SKM-1 treated with dmso at 0.1 percent for 144 hours (cell line): ENCODE results near the gene MORN5.
"Not testable (repeated sequence)": the region's sequence is repeated elsewhere in the genome, so short reads cannot be mapped to it uniquely, and the experiment has no call there.

Experiments
- DNase-seq: peaks from one replicate; lab custom pipeline; 2025; ENCODE audit not compliant: unreplicated experiment; lab: John Stamatoyannopoulos, UW

MORN5 gene

DNA sequence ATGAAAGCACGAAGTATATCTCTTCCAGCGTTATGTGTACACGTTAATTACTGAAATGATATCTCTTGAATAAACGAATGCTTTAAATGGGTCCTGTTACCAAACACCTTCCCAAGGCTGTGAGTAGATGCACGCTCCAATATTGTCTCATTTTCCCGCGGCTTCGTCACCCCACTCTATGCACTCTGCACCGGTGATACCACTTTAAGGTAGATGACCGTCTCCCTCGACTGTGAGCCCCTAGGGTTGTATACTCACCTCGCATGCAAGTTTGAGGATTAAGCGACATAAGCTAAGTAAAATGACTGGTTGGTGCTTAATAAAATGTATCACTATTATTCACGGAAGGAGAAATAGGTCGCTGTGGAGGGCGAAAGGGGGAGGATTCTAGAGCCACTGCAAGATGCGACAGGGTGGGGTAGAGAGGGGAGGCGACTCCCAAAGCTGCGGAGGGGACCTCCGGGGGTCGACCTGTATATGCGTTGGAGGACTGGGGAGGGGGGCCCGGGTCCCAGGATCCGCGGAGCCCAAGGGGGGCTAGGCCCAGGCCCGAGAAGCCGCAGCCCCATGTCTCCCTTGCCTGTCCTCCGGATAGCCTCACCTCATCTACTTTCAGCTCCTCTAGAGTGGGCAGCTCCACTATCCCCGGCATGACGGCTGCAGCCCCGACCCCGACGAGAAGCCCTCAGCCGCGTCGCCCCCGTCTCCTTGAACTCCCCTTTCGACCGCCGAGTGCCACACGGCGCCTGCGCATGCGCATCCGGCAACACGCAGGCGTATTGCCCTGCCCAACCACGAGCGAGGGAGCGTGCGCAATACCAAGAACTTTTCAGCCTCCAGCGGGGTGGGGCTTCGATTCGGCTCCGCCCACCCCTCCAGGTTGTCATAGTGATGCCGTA lies at the start of gene MORN5, which contains the start of gene NDUFA8:
Gene MORN5 (plus strand): TSS at position 883 of the 899 bp plus-strand sequence. CDS start 65 bp downstream, outside the sequence.
Gene NDUFA8 (minus strand): TSS at position 754 of the 899 bp plus-strand sequence. CDS start 102 bp downstream, at position 652.
- DNase-seq: peak; percentile 95

DNA sequence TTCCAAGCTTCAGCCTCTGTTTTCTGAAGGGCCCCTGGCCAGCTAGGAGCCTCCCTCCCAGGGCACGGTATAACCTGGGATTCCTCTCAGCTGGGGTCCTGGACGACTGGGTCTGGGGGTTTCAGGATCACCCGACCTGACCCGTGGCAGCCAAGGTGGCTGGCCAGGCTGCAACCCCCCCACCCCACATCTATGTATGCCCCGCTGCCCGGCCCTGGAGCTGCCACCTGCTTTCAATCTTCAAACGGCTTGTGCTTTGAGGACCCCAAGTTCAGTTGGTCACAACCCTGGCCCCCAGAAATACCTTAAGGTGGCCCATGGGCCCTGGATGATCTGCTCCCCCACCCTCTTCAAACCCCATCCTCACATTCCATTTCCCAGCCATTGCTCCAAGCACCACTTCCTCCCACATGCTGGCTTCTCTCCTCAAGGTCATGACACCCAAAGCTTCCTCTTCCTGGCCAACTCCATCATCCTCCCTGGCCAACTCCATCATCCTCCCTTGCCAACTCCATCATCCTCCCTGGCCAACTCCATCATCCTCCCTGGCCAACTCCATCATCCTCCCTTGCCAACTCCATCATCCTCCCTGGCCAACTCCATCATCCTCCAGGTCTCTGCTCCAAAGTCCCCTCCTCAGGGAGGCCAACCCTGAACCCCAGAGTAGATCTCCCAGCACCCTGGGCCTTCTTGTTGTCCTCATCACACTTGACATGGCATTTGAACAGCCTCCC lies 49.4 kb upstream of the MORN5 start:
- no peak for DNase-seq

DNA sequence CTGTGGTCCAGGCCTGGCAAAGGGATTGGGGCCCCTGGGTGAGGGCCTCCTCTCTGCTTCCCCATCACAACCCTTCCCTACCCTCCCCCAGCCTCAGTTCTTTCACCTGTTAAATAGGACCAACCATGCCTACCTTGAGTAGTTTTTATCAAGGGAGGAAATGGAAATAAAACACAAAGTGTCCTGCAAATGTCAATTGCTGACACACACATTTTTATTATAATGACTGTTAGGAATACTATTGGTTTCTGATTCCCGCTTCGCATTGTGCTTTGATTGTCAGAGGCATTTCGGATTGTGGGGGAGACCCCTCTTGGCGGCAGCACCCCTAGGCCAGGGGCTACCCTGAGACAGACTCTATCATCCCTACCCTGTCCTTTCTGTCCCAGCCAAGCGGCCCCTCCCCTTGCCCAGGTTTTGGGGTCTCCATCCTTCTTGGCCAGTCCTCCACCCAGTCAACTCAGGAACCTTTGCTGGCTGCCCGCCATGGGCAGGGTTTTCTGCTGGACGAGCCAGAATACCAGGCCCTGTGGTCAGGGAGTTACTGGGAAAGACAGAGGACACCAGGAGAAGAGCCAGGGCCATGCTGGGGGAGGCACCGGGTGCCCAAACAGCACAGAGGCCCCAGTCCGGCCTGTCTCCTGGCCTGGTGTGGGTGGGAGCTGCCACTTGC lies 48.2 kb upstream of the MORN5 start:
- DNase-seq: no peak

DNA sequence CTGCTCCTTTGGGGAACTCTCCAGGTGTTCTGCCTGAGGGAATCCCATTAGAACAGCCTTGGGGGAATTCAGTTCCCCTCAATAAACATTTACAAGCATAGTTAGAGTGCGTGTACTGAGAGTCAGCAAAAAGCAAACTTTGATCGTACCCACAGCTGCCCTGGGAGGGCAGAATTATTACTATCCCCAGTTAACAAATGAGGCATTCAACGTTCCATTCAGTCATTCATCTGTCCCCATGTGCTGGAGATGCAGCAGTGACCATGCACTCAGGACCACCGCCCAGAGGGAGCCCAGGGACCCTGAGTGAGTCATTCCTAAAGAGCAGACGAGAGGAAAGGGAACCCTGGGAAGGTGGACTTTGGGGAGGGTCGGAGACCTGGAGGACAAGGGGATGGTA lies 47.5 kb upstream of the MORN5 start:
- DNase-seq: no peak

DNA sequence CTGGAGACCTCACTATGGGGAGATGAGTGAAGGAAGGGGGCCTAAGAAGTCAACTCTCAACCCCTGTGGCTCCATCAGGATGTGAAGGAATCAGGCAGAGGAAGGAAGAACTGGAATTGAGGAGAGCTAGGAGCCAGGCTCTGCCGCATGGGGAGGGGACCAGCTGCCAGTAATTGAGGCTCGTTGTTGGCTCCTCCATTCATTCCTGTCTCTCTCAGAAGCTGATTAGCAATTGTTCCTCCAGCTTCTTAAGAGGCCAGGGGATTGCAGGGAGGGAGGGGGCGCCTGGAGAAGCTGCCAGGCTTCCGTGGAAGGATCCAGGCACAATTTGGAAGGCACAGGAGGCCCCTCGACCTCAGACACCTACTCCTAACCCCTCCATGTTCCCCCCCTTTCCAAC lies 46.1 kb upstream of the MORN5 start:
- DNase-seq: no peak

DNA sequence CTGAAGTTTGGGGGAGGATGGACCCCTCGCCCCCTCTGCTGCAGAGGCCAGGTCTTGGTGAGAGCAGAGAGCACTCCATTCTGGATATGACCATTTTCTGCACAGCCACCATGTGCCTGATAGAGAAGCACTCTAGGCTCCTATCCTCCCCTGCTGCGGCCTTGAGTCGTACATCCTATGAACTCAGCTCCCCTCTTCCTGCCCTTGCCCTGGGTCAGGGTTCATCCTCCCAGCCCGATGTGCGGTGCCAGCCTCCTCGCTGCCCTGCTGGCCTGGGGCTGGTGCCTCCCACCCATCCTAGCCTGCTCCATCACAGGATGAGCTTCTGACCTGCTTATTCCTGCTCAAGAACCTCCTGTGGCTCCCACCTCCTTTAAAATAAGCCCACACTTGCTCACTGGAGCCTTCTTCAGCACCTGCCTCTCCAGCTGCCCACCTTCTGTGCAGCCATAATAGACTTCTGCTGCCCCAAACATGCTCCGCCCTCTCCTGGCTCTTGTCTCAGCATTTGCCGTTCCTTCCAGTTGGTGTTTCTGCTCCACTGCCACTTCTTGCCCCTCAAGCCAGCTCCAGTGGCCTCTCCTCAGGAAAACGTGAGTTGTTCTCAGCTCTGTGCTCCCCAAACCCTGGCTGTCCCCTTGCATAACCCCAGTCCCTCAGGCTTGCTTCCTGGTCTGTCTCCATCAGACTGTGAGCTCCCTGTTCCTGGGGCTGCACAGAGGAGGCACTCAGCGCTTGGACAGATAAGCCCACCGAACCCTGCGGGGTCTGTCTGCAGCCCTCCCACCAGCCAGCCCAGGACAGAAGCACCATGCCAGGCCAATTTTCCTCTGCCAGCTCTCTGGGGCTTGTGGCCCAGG lies 44.3 kb upstream of the MORN5 start:
- DNase-seq: no peak

DNA sequence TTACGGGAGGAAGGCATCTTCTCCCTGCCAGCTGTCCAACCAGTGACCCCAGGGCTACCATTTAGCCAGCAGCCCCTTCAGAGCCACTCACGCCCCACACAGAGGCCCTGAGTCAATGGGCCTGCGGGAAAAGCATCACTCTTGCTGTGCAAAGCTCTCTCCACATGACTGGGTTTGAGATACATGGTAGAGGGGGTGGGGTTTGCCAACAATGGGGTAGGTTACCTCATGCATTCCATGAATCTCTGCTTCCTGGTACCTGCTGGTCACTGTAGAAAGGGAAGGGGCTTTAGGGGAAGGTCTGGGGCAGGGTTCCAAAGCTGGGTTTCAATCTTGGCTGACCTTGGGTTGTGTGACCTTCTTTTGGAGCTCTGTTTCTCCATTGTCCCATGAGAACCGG lies 43.7 kb upstream of the MORN5 start:
- DNase-seq: no peak

DNA sequence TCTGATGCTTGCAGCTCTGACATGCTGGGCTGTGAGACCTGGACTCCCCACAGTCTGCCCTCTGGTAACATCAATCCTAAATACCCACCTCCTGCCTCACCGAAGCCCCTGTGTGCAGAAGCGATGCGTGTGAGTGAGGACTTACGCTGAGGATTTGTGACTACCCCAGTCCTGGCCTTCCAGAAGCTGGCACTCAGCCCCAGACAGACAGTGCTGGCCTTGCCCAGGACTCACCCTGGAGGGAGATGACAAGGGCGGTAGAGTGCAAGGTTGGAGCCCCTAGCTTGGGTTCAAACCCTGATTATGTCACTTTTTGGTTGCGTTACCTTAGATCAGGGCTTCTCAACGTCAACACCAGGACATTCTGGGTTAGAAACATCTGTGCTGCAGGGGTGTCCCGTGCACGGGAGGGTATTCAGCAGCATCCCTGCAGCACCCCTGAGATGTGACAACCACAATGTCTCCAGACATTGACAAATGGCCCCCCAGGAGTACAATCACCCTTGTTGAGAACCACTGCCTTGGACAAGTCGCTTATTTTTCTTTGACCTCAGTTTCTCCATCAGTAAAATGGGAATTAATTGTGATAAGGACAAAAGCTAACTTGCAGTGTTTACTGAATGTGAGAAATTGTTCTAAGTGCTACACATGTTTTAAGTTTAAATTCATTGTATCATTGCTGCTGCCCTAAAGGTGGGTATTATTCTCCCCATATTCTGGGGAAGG lies 43.1 kb upstream of the MORN5 start:
- DNase-seq: no peak

DNA sequence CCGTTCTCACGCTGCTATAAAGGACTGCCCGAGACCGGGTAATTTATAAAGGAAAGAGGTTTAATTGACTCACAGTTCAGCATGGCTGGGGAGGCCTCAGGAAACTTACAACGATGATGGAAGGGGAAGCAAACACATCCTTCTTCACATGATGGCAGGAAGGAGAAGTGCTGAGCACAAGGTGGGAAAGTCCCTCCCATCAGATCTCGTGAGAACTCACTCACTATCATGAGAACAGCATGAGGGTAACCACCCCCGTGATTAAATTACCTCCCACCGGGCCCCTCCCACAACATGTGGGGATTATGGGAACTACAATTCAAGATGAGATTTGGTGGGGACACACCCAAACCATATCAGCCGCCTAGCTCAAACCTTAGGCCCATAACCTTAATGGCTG lies 42.5 kb upstream of the MORN5 start:
- not testable (repeated sequence) for DNase-seq

DNA sequence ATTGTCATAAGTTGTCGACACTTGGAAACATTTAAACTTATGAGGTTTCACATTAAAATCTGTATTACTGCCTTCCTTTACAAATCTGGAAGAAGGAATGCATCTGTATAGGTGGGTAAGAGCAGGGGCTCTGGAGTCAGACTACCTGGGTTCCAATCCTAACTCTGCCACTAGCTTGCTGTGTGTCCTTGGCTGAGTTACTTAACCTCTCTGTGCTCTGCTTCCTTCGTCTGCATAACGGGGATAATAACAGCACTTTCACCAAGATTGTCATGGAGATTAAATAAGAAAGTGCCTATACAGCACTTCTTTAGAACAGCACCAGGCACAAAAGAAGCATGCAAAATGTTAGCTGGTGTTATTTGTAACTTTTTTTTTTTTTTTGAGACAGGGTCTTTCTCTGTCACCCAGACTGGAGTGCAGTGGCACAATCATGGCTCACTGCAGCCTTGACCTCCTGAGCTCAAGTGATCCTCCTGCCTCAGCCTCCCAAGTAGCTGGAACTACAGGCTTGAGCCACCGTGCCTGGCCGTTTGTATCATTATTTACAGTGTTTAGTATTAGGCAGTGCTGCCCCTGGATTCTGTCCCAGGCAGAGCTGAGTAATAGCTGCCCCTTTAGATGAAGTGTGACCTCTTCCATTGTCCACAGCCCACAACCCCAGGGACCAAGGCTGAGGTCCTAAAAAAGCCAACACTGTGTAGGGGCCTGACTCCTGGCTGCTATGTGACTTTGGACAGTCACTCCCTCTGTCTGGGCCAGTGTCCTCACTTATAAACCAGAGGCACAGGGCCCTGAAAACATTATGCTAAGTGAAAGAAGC lies 41.2 kb upstream of the MORN5 start:
- DNase-seq: no peak

DNA sequence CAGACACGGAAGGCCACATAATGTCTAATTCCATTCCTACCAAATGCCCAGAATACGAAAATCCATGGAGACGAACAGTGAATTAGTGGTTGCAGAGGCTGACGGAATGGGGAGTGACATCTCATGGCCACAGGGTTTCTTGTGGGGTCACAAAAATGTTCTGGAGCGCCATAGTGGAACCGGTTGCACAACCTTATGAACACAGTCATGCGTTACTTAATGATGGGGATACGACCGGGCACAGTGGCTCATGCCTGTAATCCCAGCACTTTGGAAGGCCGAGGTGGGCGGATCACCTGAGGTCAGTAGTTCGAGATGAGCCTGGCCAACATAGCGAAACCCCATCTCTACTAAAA lies 40.6 kb upstream of the MORN5 start:
- DNase-seq: no peak

DNA sequence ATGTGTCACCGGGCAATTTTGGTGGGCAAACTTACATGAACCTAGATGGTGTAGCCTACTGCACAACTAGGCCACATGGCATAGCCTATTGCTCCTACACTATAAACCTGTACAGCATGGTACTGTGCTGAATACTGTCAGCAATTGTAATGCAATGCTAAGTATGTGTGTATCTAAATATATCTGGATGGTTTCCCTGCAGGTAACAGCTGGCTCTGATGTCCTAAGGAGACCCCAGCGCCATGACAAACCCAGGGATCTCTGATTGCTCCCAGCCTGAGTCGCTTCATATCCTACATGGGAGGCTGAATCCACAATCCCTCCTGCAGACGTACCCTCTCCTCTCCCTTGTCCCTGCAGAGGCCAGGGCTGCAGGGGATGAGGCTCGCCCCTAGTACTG lies 40.0 kb upstream of the MORN5 start:
- no peak for DNase-seq

DNA sequence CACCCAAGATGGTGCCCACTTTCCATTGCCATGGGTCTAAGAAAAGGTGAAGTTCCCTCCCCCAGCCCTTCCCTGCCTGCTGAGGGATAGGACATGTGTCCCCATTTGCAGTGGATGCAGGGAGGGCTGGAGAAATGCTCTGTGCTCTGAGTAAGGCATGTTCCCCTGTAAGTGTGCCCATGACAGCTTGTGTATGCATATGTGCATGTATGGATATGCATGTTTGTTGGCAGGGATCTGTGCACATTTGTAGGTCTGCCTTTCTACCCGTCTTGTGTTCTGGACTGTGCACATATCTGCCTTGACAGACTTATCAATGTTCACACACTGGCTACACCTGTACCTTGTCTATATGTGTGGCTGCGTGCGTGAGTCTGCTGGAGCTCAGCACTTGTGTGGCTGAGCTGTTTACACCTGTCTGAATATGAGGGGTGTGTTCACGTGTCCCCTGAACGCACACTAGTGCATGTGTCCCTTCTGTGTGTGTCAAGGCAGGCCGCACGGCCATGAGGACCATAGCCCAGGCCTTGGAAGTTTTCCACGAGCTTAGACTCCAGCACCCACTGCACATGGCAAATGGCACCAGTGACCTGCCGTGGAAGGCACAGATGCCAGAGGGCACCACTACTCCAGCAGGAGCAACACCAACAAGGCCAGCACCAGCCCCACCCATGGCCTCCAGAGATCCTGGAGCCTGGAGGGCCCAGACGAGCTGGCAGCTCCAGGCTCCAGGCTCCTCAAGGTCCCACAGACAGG lies 39.2 kb upstream of the MORN5 start:
- no peak for DNase-seq

DNA sequence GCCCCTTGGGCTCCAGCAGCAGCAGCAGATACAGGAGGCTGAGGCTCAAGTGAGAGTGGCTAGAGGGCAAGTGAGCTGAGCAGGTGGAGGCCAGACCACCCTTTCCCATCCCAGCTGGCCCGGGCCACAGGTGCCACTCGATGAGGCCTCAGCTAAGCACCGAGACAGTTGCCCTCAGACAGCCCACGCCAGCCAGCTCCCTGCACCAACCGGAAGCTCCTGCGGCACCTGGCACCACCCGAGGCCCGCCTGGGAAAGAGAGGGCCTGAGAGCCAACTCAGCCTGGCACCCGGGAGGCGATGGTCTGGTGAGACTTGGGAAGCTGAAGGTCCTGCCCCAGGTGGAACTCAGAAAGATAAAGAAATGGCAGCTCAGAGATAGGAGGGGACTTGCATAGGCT lies 38.3 kb upstream of the MORN5 start:
- no peak for DNase-seq

DNA sequence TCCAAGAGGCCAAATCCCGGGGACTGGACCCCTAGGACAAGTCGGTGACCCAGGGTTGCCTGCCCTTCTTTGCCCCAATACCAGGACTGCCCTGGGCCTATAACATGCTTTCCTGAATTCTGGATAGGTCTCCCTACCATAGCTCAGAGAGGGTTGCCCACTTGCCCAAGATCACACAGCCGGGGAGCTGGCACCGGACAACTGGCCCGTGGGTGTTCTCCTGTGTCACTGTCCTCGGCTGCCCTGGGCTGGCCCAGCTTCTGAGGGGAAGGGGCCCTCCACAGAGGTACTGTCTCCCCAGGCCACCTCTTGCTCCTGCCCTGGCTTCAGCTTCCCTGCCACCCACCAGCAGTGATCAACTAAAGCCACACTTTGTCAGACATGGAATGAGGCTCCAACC lies 37.8 kb upstream of the MORN5 start:
- DNase-seq: no peak

DNA sequence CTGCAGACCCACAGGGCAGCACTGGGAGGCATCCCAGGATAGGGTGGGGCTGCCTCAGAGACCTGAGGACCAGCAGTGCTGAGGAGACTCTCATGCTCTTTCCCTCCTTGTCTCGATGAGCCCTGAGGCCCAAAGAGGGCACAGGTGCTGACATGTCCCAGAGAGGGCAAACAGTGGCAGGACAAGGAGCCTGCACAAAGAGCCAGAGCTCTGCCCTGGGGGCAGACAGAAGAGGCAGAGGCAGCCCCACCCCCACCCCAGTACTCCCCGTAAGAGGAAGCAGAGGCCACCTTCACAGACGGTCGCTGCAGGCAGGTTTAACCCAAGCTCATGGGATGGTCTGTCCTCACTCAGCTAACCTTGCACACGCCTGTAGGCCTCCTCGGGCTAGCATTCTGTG lies 37.2 kb upstream of the MORN5 start:
- no peak for DNase-seq

DNA sequence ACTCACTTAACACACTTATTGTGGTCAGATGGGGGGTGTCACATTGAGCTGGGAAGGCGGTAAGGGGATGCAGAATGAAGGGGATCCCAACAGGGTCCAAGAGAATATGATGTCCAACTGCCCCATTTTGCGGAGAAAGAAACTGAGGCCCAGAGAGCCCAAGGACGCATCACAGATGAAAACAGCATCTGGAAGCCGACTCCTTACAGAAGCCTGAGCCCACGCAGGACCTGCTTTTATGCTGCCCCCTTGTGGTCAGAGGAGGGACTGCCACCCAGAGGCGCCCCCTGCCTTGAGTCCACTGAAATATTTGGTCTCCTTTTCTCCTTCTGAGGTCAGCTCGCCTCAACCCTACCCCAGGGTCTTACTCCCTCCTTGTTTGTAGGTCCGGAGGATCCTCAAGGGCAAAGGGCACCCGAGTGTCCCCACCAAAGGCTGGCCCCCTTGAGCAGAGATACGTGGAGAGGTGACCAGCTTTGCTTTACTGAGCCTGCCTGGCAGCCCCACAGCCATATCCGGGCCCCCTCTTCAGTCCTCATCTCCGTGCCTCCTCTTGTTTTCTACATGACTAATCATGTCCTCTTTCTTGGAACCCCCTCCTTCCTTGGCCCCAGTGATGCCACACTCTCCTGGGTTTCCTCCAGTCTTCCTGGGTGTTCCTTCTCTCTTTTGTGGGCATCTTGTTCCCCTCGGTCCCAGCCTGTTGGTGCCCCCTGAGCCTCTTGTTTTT lies 36.6 kb upstream of the MORN5 start:
- peak; percentile 59 for DNase-seq

DNA sequence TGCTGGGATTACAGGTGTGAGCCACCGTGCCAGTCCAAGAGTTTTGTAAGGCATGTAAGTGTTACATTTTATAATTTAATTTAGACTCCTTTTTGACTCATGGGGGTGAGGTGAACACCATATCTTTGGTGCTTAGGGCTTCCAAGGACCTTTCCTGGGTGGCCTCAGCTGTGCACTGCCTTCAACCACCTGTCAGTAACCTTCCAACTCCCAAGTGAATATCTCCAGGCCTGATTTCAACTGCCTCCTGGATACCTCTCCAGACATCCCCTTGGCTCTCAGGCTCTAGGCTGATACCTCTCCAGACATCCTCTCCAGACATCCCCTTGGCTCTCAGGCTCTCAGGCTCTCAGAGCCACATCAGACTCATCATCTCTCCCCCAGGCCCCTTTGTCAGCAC lies 35.7 kb upstream of the MORN5 start:
- DNase-seq: no peak
